Loucy (cell line): ENCODE results near the gene TRPV4.

Source experiments
- H2AFZ ChIP-seq: fragments of 200-600 bp; sonication (generic); 2 replicates; pipeline ENCODE4 v1.6.0; 2016; ENCODE audit warnings: antibody characterized with exemption, mild to moderate bottlenecking, low read length, moderate library complexity
- H3F3A ChIP-seq: fragments of 200-600 bp; 2 replicates; pipeline ENCODE4 v1.6.0; 2016; ENCODE audit warnings: antibody characterized with exemption, low read depth, mild to moderate bottlenecking
- H3K27me3 ChIP-seq: fragments of 200-600 bp; sonication (generic); 2 replicates; pipeline ENCODE4 v1.6.1; 2014; ENCODE audit warnings: low read length, mild to moderate bottlenecking; ENCODE audit not compliant: insufficient read depth, poor library complexity, severe bottlenecking
- H3K36me3 ChIP-seq: fragments of 200-600 bp; sonication (generic); 2 replicates; pipeline ENCODE4 v1.6.1; 2016; ENCODE audit warnings: low read length; ENCODE audit not compliant: insufficient read depth
- H3K4me1 ChIP-seq: fragments of 200-600 bp; sonication (generic); 2 replicates; pipeline ENCODE4 v1.5.1; 2014; ENCODE audit warnings: low read length, mild to moderate bottlenecking; ENCODE audit not compliant: insufficient read depth, poor library complexity, severe bottlenecking
- H3K4me2 ChIP-seq: fragments of 200-600 bp; sonication (generic); 2 replicates; pipeline ENCODE4 v1.6.0; 2014; ENCODE audit warnings: antibody characterized with exemption, low read length, low read depth, mild to moderate bottlenecking; ENCODE audit not compliant: poor library complexity, severe bottlenecking
- H3K4me3 ChIP-seq: fragments of 200-600 bp; sonication (generic); 2 replicates; pipeline ENCODE4 v1.5.1; 2014; ENCODE audit warnings: low read length, mild to moderate bottlenecking, mixed read lengths; ENCODE audit not compliant: poor library complexity, severe bottlenecking
- H3K79me2 ChIP-seq: fragments of 200-600 bp; sonication (generic); 2 replicates; pipeline ENCODE4 v1.6.1; 2014; ENCODE audit warnings: low read length; ENCODE audit not compliant: insufficient read depth
- H3K9ac ChIP-seq: fragments of 200-600 bp; sonication (generic); 2 replicates; pipeline ENCODE4 v1.6.0; 2014; ENCODE audit warnings: mild to moderate bottlenecking, low read depth, low read length, moderate library complexity; ENCODE audit not compliant: poor library complexity, severe bottlenecking
- H3K9me2 ChIP-seq: fragments of 200-600 bp; sonication (generic); replicated peaks from 2 replicates; pipeline ENCODE4 v1.6.1; 2016; ENCODE audit warnings: low read depth, low read length, mixed read lengths
- H3K9me3 ChIP-seq: fragments of 200-600 bp; sonication (generic); 2 replicates; pipeline ENCODE4 v1.6.1; 2014; ENCODE audit warnings: mild to moderate bottlenecking, antibody characterized with exemption, low read length, low read depth; ENCODE audit not compliant: insufficient read depth
- H4K20me1 ChIP-seq: fragments of 200-600 bp; sonication (generic); 2 replicates; pipeline ENCODE4 v1.6.0; 2014; ENCODE audit warnings: antibody characterized with exemption, low read length, mild to moderate bottlenecking; ENCODE audit not compliant: insufficient read depth, poor library complexity, severe bottlenecking
- EZH2phosphoT487 ChIP-seq: fragments of 200-600 bp; IDR thresholded peaks from 2 replicates; pipeline ENCODE4 v1.6.1; 2018; ENCODE audit warnings: antibody characterized with exemption, mild to moderate bottlenecking, moderate library complexity, borderline replicate concordance
- TF ChIP-seq, protein P1 (sequence below): fragments of 200-600 bp; sonication (generic); conservative IDR thresholded peaks from 2 replicates; pipeline ENCODE4 v1.5.1; 2014; ENCODE audit warnings: mild to moderate bottlenecking, antibody characterized with exemption, low read length

The TRPV4 gene

GRCh38 chr12:109811624-109811995, 21.6 kb downstream of the TRPV4 start:
- Histone ChIP-seq H4K20me1 (no peaks in the 10 kb centered on the region), H3K9ac (no peak overlapping the region), H3K4me3 (no peak overlapping the region), H3K4me1 (no peaks in the 10 kb centered on the region), H2AFZ (no peak overlapping the region), H3K9me3 (no peaks in the 10 kb centered on the region), H3F3A (no peaks in the 10 kb centered on the region), H3K9me2 (no peaks in the 10 kb centered on the region), H3K79me2 (no peaks in the 10 kb centered on the region), H3K36me3 (no peaks in the 10 kb centered on the region), H3K4me2 (no peak overlapping the region), H3K27me3 (no peaks in the 10 kb centered on the region)
- no peak for TF ChIP-seq EZH2phosphoT487
- TF ChIP-seq, protein P1, sequence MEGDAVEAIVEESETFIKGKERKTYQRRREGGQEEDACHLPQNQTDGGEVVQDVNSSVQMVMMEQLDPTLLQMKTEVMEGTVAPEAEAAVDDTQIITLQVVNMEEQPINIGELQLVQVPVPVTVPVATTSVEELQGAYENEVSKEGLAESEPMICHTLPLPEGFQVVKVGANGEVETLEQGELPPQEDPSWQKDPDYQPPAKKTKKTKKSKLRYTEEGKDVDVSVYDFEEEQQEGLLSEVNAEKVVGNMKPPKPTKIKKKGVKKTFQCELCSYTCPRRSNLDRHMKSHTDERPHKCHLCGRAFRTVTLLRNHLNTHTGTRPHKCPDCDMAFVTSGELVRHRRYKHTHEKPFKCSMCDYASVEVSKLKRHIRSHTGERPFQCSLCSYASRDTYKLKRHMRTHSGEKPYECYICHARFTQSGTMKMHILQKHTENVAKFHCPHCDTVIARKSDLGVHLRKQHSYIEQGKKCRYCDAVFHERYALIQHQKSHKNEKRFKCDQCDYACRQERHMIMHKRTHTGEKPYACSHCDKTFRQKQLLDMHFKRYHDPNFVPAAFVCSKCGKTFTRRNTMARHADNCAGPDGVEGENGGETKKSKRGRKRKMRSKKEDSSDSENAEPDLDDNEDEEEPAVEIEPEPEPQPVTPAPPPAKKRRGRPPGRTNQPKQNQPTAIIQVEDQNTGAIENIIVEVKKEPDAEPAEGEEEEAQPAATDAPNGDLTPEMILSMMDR, result no peak

DNA sequence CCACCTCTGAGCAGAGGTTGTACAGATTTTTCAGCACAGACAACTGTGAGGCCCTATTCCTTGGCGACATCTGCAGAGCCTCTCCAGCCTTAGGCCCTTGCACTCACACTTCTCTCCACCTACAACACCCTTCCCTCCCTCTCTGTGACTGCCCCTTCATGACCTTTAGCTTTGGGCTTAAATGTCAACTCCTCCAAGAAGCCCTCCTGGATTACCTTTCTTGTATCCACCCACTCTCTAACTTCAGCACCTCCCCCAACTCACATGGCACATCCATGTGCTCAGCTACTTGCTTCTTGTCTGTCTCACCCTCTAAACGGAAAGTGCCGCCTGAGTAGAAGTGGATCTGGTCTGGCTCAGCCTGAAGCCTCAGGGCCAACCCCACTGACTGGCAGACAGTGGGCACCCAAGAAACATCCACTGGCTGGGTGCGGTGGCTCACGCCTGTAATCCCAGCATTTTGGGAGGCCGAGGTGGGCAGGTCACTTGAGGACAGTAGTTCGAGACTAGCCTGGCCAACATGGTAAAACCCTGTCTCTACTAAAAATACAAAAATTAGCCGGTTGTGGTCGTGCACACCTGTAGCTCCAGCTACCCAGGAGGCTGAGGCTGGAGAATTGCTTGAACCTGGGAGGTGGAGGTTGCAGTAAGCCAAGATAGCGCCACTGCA, 22.1 kb downstream of the TRPV4 start:
- Histone ChIP-seq H3K9me3 (no peaks in the 10 kb centered on the region), H3K4me2 (no peak overlapping the region), H3F3A (no peaks in the 10 kb centered on the region), H3K36me3 (no peaks in the 10 kb centered on the region), H3K4me3 (no peak overlapping the region), H3K27me3 (no peaks in the 10 kb centered on the region), H2AFZ (no peak overlapping the region), H3K79me2 (no peaks in the 10 kb centered on the region), H3K9me2 (no peaks in the 10 kb centered on the region), H3K4me1 (no peaks in the 10 kb centered on the region), H4K20me1 (no peaks in the 10 kb centered on the region), H3K9ac (no peak overlapping the region)
- no peak for TF ChIP-seq EZH2phosphoT487
- TF ChIP-seq, protein P1, result no peak

- no peaks in the 10 kb centered on the region for H3K79me2 ChIP-seq
- no peaks in the 10 kb centered on the region for H3K36me3 ChIP-seq
- no peak overlapping the region for H2AFZ ChIP-seq
- TF ChIP-seq, protein P1, result no peak
- no peak for TF ChIP-seq EZH2phosphoT487
- no peaks in the 10 kb centered on the region for H3K9me3 ChIP-seq
- no peak overlapping the region for H3K4me3 ChIP-seq
- no peak overlapping the region for H3K9ac ChIP-seq
- H3K4me2 ChIP-seq, result no peak overlapping the region
- no peaks in the 10 kb centered on the region for H3K9me2 ChIP-seq
- no peaks in the 10 kb centered on the region for H3K27me3 ChIP-seq
- no peaks in the 10 kb centered on the region for H3F3A ChIP-seq
- H4K20me1 ChIP-seq, result no peaks in the 10 kb centered on the region
- no peaks in the 10 kb centered on the region for H3K4me1 ChIP-seq
These were observed 24.1 kb downstream of the TRPV4 start for GRCh38 chr12:109808876-109809646.
